ENCODE data around the gene KRTAP5-5. TPM values are rescaled to one million over a fixed set of nuclear protein-coding genes. Genes with fewer than 3 reads are reported as not detected.

Gene KRTAP5-5
- total RNA-seq, 1 experiment from 2014 or later: not detected

- Mint-ChIP-seq H3K36me3 (no peaks in the 10 kb centered on the region), H3K9me3 (no peaks in the 10 kb centered on the region), H3K27me3 (ENCODE audit: low read depth) (peaks cover 13% of the 10 kb centered on the region), H3K4me3 (no peak overlapping the region), H3K4me1 (no peaks in the 10 kb centered on the region), H3K27ac (no peak overlapping the region)
- no peak for TF ChIP-seq ZNF232 (CRISPR knock-in tag; IDR thresholded peaks at IDR 0.05)
- TF ChIP-seq ESRRA (CRISPR knock-in tag; IDR thresholded peaks at IDR 0.05; ENCODE audit: borderline replicate concordance): no peak
- TF ChIP-seq ETV6 (CRISPR knock-in tag; IDR thresholded peaks at IDR 0.05): no peak
- no peak for TF ChIP-seq GRHL2 (CRISPR knock-in tag; IDR thresholded peaks at IDR 0.05; ENCODE audit: insufficient replicate concordance, severe bottlenecking)
- TF ChIP-seq, protein P1, sequence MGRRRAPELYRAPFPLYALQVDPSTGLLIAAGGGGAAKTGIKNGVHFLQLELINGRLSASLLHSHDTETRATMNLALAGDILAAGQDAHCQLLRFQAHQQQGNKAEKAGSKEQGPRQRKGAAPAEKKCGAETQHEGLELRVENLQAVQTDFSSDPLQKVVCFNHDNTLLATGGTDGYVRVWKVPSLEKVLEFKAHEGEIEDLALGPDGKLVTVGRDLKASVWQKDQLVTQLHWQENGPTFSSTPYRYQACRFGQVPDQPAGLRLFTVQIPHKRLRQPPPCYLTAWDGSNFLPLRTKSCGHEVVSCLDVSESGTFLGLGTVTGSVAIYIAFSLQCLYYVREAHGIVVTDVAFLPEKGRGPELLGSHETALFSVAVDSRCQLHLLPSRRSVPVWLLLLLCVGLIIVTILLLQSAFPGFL (CRISPR knock-in tag; IDR thresholded peaks at IDR 0.05; ENCODE audit: borderline replicate concordance): no peak
- TF ChIP-seq JAZF1 (CRISPR knock-in tag; IDR thresholded peaks at IDR 0.05): no peak
- TF ChIP-seq ZNF416 (CRISPR knock-in tag; IDR thresholded peaks at IDR 0.05): no peak
- no peak for TF ChIP-seq GABPB1 (CRISPR knock-in tag; IDR thresholded peaks at IDR 0.05)
- TF ChIP-seq ZBTB21 (CRISPR knock-in tag; IDR thresholded peaks at IDR 0.05; ENCODE audit: borderline replicate concordance): no peak
- no peak for TF ChIP-seq CREB1 (CRISPR knock-in tag; IDR thresholded peaks at IDR 0.05)
- no peak for TF ChIP-seq ZNF138 (CRISPR knock-in tag; conservative IDR thresholded peaks at IDR 0.05)
- ChIA-PET POLR2A (no interaction called here), CTCF (interaction anchor here (1.1 to 2.3 kb wide), 2 partner anchors 19 to 22 kb away, joined by 4 to 11 read pairs; no protein-coding TSS in a partner anchor)
- DNase-seq (ENCODE audit: low spot score) (no peak), ATAC-seq (no peak)
Measured at GRCh38 chr11:1671658-1672057, 42.1 kb downstream of the KRTAP5-5 start.

- TF ChIP-seq, protein P2, sequence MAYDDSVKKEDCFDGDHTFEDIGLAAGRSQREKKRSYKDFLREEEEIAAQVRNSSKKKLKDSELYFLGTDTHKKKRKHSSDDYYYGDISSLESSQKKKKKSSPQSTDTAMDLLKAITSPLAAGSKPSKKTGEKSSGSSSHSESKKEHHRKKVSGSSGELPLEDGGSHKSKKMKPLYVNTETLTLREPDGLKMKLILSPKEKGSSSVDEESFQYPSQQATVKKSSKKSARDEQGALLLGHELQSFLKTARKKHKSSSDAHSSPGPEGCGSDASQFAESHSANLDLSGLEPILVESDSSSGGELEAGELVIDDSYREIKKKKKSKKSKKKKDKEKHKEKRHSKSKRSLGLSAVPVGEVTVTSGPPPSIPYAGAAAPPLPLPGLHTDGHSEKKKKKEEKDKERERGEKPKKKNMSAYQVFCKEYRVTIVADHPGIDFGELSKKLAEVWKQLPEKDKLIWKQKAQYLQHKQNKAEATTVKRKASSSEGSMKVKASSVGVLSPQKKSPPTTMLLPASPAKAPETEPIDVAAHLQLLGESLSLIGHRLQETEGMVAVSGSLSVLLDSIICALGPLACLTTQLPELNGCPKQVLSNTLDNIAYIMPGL (CRISPR knock-in tag; IDR thresholded peaks at IDR 0.05): no peak
- TF ChIP-seq TEAD4 (CRISPR knock-in tag; IDR thresholded peaks at IDR 0.05) (no peak), IRF2 (CRISPR knock-in tag; IDR thresholded peaks at IDR 0.05; ENCODE audit: borderline replicate concordance, low read depth) (no peak), TEAD1 (CRISPR knock-in tag; IDR thresholded peaks at IDR 0.05) (no peak), GRHL2 (CRISPR knock-in tag; IDR thresholded peaks at IDR 0.05; ENCODE audit: insufficient replicate concordance, severe bottlenecking) (no peak)
- TF ChIP-seq, protein P3, sequence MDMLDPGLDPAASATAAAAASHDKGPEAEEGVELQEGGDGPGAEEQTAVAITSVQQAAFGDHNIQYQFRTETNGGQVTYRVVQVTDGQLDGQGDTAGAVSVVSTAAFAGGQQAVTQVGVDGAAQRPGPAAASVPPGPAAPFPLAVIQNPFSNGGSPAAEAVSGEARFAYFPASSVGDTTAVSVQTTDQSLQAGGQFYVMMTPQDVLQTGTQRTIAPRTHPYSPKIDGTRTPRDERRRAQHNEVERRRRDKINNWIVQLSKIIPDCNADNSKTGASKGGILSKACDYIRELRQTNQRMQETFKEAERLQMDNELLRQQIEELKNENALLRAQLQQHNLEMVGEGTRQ (CRISPR knock-in tag; IDR thresholded peaks at IDR 0.05): no peak
- Mint-ChIP-seq H3K27ac (no peak overlapping the region), H3K36me3 (no peaks in the 10 kb centered on the region), H3K4me3 (no peak overlapping the region), H3K9me3 (no peaks in the 10 kb centered on the region), H3K4me1 (no peaks in the 10 kb centered on the region), H3K27me3 (ENCODE audit: low read depth) (peaks cover 13% of the 10 kb centered on the region)
- no peak for DNase-seq (ENCODE audit: low spot score)
- ATAC-seq: no peak
- ChIA-PET POLR2A (no interaction called here), CTCF (interaction anchor here (2.3 kb wide), 1 partner anchor 20 kb away, joined by 11 read pairs; no protein-coding TSS in a partner anchor)
Measured at GRCh38 chr11:1672613-1673350, 43.2 kb downstream of the KRTAP5-5 start.

DNA sequence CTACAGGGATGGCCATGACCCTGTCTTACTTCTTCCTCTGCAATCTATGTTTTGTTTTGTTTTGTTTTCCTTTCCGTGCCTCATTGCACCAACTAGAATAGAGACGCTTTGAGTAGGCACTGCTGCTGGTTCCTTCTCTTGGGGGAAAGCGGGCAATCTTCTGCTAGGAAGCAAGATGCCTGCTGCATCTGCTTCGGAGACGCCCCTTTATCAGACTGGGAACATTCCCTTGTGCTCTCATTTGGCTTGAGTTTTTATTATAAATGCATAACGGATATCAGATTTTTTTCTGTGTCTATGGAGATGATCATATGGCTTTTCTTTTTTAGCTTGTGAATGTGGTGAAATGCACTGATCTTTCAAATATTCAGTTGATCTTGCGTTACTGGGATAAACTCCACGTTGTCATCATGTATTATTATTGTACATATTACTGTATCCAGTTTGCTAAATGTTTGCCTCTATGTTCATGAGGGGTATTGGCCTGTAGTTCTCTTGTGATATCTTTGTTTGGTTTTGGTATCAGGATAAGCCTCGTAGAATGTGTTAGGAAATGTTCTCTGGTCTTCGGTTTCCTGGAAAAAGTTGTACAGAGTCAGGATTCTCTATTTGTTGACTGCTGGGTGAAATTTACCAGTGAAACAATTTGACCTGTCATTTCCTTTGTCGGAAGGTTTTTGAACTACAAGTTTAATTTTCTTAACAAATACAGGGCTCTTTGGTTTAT, 44.0 kb downstream of the KRTAP5-5 start:
- ChIA-PET POLR2A (no interaction called here), CTCF (interaction anchor here (2.3 to 8.0 kb wide), 2 partner anchors 20 to 21 kb away, joined by 11 to 45 read pairs; no protein-coding TSS in a partner anchor)
- ATAC-seq (no peak), DNase-seq (ENCODE audit: low spot score) (no peak)
- Mint-ChIP-seq H3K9me3 (no peaks in the 10 kb centered on the region), H3K36me3 (no peaks in the 10 kb centered on the region), H3K27ac (no peak overlapping the region), H3K4me3 (no peak overlapping the region), H3K4me1 (no peaks in the 10 kb centered on the region), H3K27me3 (ENCODE audit: low read depth) (peaks cover 10% of the 10 kb centered on the region)
- TF ChIP-seq FOXP1 (CRISPR knock-in tag; IDR thresholded peaks at IDR 0.05; ENCODE audit: borderline replicate concordance): no peak
- TF ChIP-seq PRRX2 (CRISPR knock-in tag; IDR thresholded peaks at IDR 0.05): no peak
- no peak for TF ChIP-seq HMGA2 (CRISPR knock-in tag; IDR thresholded peaks at IDR 0.05)
- TF ChIP-seq MXD4 (CRISPR knock-in tag; IDR thresholded peaks at IDR 0.05; ENCODE audit: borderline replicate concordance): no peak
- no peak for TF ChIP-seq ZNF232 (CRISPR knock-in tag; IDR thresholded peaks at IDR 0.05)
